Epithelial cell of proximal tubule (primary cell): ENCODE data around the gene TLX1. TPM values are rescaled to one million over a fixed set of nuclear protein-coding genes. Genes with fewer than 3 reads are reported as not detected.

Source experiments
- DNase-seq: peaks from one replicate; pipeline ENCODE4 v3.0.0-alpha.2; 2011; ENCODE audit warnings: low read depth
- H3K4me3 ChIP-seq: 2 replicates; pipeline ENCODE4 v1.5.1; 2011; ENCODE audit warnings: low read depth, mild to moderate bottlenecking, low read length
- CTCF ChIP-seq: conservative IDR thresholded peaks from 2 replicates; pipeline ENCODE4 v1.5.1; 2012; ENCODE audit warnings: low read depth, mild to moderate bottlenecking, low read length
- total RNA-seq: library from RNA; depleted of rRNA; stranded (reverse); fragments of >200 nt; gene quantifications from 2 replicates; pipeline ENCODE4 v1.2.3, GENCODE V29; 2015

TLX1 gene
- not detected in 2 replicates for total RNA-seq

GRCh38 chr10:101130984-101131961 lies at the start of gene TLX1:
TSS of gene TLX1 (plus strand) at chr10:101131300. CDS start at chr10:101131542, 242 bp downstream.
- no peak within 1 kb of the TSS for H3K4me3 ChIP-seq
- DNase-seq, result no peak
- TF ChIP-seq CTCF, result no peak

- DNase-seq, result no peak
- no peak for TF ChIP-seq CTCF
- H3K4me3 ChIP-seq, result no peak overlapping the region
Observed at GRCh38 chr10:101085846-101086245, 45.3 kb upstream of the TLX1 start.

DNA sequence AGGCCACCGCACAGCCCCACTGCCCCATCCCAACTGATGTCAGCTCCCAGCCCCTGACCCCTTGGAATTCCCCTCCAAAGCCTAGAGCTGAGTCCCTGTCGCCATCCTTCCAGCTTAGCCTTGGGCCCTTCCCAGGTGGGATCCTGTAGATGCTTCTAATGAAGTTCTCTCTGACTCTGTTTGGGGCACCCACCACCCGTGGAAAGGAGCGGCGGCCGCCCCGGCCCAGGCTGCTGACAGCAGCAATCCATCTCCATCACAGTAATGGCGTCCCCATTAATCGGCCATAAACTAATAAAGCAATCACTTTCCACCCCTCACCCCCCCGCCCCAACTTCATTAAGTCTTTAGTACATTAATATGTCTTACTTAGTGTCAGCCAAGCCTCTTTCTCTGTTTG lies 43.7 kb upstream of the TLX1 start:
- no peak overlapping the region for H3K4me3 ChIP-seq
- no peak for TF ChIP-seq CTCF

DNA sequence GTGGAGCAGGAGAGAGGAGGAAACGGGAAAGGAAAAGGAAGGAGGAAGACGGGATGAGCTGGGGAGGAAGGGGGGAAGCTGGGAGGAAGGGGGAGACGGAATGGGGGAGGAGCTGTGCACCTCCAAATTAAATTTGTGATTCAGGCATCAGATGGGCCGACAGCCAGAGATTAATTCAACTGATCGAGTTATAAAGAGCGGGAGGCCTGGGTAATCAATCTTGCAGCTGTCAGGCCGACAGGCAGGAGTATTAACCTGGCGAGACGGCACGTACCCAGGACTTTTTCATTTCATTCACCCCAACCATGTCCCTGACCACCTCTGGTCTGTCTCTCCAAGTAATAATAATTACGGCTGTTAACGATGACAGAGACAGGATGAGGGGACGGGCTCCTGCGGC lies 43.1 kb upstream of the TLX1 start:
- TF ChIP-seq CTCF, result no peak
- no peak overlapping the region for H3K4me3 ChIP-seq
- no peak for DNase-seq

More for the DNA sequence above, 43.7 kb upstream of the TLX1 start:
- DNase-seq, result no peak

DNA sequence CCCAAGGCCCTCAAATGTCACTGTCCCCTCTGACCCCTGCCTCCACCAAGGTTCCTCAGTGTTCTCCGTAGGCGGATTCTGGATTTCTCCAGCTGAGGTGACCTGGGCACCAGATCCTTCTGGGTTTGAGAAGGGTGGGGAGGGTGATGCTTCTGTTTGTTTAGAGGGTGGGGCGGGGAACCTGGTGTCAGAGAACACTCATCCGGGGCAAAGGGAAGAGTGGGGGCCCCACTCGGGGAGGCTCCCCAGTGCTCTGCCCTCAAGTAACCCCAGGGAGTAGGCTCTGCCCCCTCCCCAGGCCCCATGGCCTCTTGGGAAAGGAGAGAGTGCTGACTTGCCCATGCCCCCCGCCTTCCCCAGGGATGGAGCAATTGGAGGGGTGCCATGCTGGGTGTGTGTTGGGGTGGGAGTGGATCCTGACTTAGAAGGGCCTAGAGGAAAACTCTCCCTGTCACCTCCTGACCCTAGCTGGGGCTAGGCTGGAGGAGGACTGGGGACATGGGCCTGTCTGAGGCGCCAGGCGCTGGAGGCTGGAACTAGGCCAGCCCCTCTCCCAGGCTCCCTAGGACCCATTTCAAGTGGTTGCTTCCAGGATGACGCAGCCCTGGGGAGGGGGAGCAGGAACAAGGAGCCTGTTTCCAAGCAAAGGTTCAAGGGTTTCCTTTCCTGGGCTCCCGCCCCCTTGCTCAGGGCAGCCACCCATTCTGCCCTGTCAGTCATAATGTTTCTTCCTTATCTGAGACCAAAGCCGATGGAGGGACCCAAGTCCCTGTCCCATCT lies 41.4 kb upstream of the TLX1 start:
- TF ChIP-seq CTCF, result no peak
- H3K4me3 ChIP-seq, result no peak overlapping the region
- no peak for DNase-seq

- no peak for DNase-seq
- no peak overlapping the region for H3K4me3 ChIP-seq
- no peak for TF ChIP-seq CTCF
Observed at GRCh38 chr10:101090597-101090996, 40.5 kb upstream of the TLX1 start.
